Left ventricle myocardium inferior (tissue), 1 donor: Measurements from ENCODE around the gene PLXDC2. TPM values are rescaled to one million over a fixed set of nuclear protein-coding genes. Genes with fewer than 3 reads are reported as not detected.

Experiments used
- DNase-seq: peaks from one replicate; pipeline ENCODE4 v3.0.0-alpha.2; 2020
- H3K27ac ChIP-seq: fragments of 200-600 bp; replicated peaks from 2 replicates; pipeline ENCODE4 v1.8.0; 2021
- H3K27me3 ChIP-seq: fragments of 200-600 bp; 2 replicates; pipeline ENCODE4 v1.8.0; 2021; ENCODE audit warnings: low read depth
- H3K36me3 ChIP-seq: fragments of 200-600 bp; 2 replicates; pipeline ENCODE4 v1.8.0; 2021
- H3K4me1 ChIP-seq: fragments of 200-600 bp; 2 replicates; pipeline ENCODE4 v1.8.0; 2021
- H3K4me3 ChIP-seq: fragments of 200-600 bp; 2 replicates; pipeline ENCODE4 v1.8.0; 2021; ENCODE audit warnings: mild to moderate bottlenecking, moderate library complexity
- H3K9me3 ChIP-seq: fragments of 200-600 bp; replicated peaks from 2 replicates; pipeline ENCODE4 v1.8.0; 2021
- CTCF ChIP-seq: fragments of 200-600 bp; IDR thresholded peaks from 2 replicates; pipeline ENCODE4 v1.8.0; 2021; ENCODE audit warnings: antibody characterized with exemption, mild to moderate bottlenecking, borderline replicate concordance
- intact Hi-C: fragments of 100-400 bp; cut with micrococcal nuclease; formaldehyde crosslinking; loops from one replicate; pipeline ENCODE4 v1.11.0; 2022
- total RNA-seq: library from RNA; stranded (reverse); fragmentation: NEBNext Ultra II Directional; extraction: Animal tissue kit (Norgen Biotek cat#: 25700); gene quantifications from one replicate; pipeline ENCODE4 v1.2.1, GENCODE V29; 2021
- donor health status: DM: no; HTN: yes; CAD: no; lungs with severe emphysema.

Gene PLXDC2
- total RNA-seq, 1 donor from 2014 or later, result 16.6 TPM

GRCh38 chr10:20156511-20156910, 340.3 kb downstream of the PLXDC2 start:
- no peak for TF ChIP-seq CTCF
- Histone ChIP-seq H3K4me1 (no peaks in the 10 kb centered on the region), H3K4me3 (no peak overlapping the region), H3K9me3 (no peaks in the 10 kb centered on the region), H3K27me3 (no peaks in the 10 kb centered on the region), H3K36me3 (no peaks in the 10 kb centered on the region), H3K27ac (no peak overlapping the region)
- intact Hi-C loops, result no loop called here
- DNase-seq, result no peak

- no peaks in the 10 kb centered on the region for H3K4me1 ChIP-seq
Observed at GRCh38 chr10:20157314-20157713, 341.1 kb downstream of the PLXDC2 start.

GRCh38 chr10:20158086-20158485, 341.9 kb downstream of the PLXDC2 start:
- intact Hi-C loops, result no loop called here
- TF ChIP-seq CTCF, result no peak
- no peaks in the 10 kb centered on the region for H3K27me3 ChIP-seq

More at GRCh38 chr10:20157314-20157713, 341.1 kb downstream of the PLXDC2 start:
- H3K27me3 ChIP-seq, result no peaks in the 10 kb centered on the region
- no peak overlapping the region for H3K27ac ChIP-seq
- no peaks in the 10 kb centered on the region for H3K9me3 ChIP-seq
- no peaks in the 10 kb centered on the region for H3K36me3 ChIP-seq
- DNase-seq, result no peak
- no peak for TF ChIP-seq CTCF
- no peak overlapping the region for H3K4me3 ChIP-seq
- intact Hi-C loops, result no loop called here

GRCh38 chr10:20162123-20162522, 345.9 kb downstream of the PLXDC2 start:
- Histone ChIP-seq H3K9me3 (no peaks in the 10 kb centered on the region), H3K4me1 (no peaks in the 10 kb centered on the region), H3K36me3 (peaks cover 3% of the 10 kb centered on the region), H3K4me3 (no peak overlapping the region), H3K27me3 (no peaks in the 10 kb centered on the region), H3K27ac (no peak overlapping the region)
- intact Hi-C loops, result no loop called here
- no peak for TF ChIP-seq CTCF
- DNase-seq, result no peak

More at GRCh38 chr10:20158086-20158485, 341.9 kb downstream of the PLXDC2 start:
- no peaks in the 10 kb centered on the region for H3K36me3 ChIP-seq
- H3K27ac ChIP-seq, result no peak overlapping the region
- DNase-seq, result no peak
- H3K4me1 ChIP-seq, result no peaks in the 10 kb centered on the region
- H3K4me3 ChIP-seq, result no peak overlapping the region
- H3K9me3 ChIP-seq, result no peaks in the 10 kb centered on the region

GRCh38 chr10:20166096-20166675, 350.0 kb downstream of the PLXDC2 start:
- intact Hi-C loops, result no loop called here
- H3K4me3 ChIP-seq, result no peak overlapping the region
- H3K9me3 ChIP-seq, result no peaks in the 10 kb centered on the region
- no peaks in the 10 kb centered on the region for H3K4me1 ChIP-seq
- DNase-seq, result no peak
- no peaks in the 10 kb centered on the region for H3K27me3 ChIP-seq
- peaks cover 3% of the 10 kb centered on the region for H3K36me3 ChIP-seq
- no peak for TF ChIP-seq CTCF
- H3K27ac ChIP-seq, result no peak overlapping the region
